ENCODE data around the gene ARRB1.

- TF ChIP-seq CTCF (IDR thresholded peaks at IDR 0.05), result no peak
- no peak for TF ChIP-seq POLR2A (IDR thresholded peaks at IDR 0.05)
These were observed 36.4 kb upstream of the ARRB1 start for GRCh38 chr11:75387736-75388294.
